ENCODE results near the gene RMRP. TPM values are rescaled to one million over a fixed set of nuclear protein-coding genes. Genes with fewer than 3 reads are reported as not detected.

The RMRP gene
- polyA plus RNA-seq, 3 donors, result not detected

DNA sequence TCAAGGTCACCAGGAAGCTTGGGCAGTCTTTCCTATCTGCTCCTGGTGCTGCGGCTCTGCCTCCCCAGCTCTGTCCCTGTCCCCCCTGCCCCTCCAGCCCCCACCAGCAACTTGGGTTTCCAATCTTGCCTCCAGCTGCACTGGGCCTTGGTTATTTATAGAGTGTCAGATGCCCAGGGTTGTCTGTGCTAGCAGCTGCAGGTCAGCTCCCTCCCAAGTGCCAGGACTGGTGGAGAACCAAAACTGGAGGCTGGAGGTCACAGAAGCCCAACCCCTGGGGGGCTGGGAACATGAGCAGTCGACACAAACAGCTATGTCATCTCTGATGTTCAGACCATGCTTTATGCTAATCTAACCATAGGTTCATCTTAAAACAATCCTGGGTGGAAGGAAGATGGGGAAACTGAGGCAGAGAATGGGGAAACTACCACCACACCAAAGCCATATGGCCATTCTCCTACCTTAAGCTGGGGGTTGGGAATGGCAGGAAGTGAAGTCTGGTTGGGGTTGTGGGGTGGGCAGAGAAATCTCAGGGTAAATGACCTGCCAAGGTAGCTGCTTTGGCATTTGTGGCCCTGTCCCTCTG lies 30.2 kb upstream of the RMRP start:
- DNase-seq (ENCODE audit: low read depth in 3 of 3, low spot score in 2 of 3), result no peak

DNA sequence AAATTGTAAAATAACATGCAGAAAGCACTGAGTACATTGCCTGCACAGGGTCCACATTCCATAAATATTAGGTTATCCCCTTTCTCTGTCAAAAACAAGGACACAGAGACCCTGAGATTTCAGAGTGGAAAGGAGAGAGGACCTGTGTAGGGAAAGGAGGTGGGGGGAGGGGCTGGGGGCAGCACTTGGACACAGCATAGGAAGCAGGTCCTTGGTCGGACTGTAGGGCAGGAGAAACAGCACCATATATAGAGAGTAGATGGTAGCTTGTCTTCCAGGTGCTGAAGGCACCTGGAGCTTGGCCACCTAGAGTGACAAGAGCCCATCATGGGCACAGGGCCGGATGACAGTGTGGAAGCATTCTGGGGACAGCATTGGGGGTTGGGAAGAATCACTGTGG lies 29.5 kb upstream of the RMRP start:
- DNase-seq (ENCODE audit: low read depth in 3 of 3, low spot score in 2 of 3), result no peak

DNA sequence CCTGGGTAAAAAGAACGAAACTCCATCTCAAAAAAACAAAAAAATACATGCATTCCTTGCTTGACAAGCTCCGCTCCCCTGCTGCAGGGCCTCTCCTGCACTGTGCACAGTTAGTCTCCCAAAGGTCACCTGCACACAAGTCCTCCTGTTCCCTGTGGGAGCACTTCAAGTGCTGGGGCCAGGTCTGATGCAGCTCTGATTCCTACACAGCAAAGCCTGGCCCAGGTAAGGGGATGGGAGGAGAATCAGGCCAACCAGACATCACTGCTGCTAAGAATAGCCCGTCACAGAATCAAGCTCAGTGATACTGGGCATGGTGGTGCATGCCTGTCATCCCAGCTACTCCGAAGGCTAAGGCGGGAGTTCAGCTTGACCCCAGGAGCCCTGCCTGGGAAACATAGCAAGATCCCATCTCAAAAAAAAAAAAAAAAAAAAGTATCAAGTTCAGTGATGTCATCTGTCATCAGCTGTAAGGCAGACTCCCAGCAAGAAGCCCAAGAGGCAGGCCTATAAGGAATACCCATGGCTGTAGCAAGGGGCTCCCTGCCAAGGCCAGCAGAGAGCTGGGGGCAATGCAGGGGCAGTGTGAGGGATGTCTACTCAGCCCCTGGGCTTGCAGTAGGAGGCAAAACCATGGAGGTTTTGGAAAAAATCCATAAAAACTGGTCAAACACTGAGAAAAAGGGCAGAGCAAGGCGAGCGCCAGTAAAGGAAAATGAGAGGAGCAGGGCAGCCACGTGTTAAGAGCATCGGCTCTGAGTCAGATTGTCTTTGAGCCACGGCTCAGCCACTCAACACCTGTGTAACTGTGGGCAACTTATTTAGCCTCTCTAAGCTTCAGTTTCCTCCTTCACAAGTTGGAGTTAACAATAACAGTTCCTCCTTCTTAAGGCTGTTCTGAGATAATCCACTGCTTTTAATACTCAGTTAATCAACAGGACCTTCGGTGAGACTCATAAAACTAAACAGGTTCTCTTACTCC lies 28.7 kb upstream of the RMRP start:
- no peak for DNase-seq (ENCODE audit: low read depth in 3 of 3, low spot score in 2 of 3)

DNA sequence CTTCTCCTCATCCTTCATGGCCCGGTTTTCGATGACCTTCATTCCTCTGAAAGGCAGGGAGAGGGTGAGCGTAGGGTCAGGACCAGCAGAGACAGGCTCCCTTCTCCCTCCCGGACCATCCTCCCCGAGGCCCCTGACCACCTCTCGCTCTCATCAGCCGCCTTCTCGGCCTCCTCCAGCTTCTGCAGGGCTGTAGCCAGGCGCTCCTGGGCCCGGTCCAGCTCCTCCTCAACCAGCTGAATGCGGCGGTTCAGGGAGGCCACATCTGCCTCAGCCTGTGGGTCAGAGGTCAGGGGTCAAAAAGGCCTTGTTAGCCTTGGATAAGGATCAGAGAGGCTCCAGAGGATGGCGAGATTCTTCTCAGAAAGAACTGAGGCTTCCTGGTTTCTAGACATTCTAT lies 27.7 kb upstream of the RMRP start:
- DNase-seq (ENCODE audit: low read depth in 3 of 3, low spot score in 2 of 3), result no peak

DNA sequence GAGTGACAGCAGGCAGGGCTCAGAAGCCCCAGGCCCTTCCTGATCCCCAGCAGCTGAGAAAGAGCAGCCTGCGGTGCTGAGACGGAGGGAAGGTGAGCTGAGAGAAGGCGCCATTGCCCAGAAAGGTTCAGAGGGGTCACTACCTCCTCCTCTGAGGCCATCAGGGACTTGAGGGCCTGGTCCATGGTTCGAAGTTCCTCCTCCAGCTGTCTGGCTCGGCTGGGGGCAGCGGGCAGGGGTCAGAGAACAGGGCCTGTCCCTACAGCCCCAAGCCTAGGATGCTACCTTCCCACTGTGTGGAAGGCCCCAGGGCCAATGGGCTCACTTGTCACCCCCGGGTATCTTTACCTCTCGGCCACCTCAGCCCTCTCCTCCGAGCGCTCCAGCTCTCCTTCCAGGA lies 27.1 kb upstream of the RMRP start:
- DNase-seq (ENCODE audit: low read depth in 3 of 3, low spot score in 2 of 3), result no peak

DNA sequence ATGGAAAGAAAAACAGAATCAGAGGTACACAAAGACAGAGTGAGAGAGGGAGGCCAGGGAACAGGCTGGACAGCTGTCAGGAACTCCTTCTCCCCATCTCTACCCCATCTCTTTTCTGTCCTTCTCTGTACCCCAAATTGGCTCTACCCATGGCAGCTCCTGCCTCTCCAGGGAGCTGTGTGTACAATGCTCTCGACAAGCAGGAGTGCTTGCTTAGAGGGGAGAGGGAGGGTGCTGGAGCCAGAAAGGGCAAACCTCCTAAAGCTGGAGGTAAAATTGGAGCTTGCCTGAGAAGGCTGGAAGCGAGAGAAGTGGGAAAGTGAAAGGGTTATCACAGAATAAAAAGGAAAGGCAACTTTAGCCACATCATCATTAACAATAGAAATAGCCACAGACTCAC lies 25.5 kb upstream of the RMRP start:
- no peak for DNase-seq (ENCODE audit: low read depth in 3 of 3, low spot score in 2 of 3)

DNA sequence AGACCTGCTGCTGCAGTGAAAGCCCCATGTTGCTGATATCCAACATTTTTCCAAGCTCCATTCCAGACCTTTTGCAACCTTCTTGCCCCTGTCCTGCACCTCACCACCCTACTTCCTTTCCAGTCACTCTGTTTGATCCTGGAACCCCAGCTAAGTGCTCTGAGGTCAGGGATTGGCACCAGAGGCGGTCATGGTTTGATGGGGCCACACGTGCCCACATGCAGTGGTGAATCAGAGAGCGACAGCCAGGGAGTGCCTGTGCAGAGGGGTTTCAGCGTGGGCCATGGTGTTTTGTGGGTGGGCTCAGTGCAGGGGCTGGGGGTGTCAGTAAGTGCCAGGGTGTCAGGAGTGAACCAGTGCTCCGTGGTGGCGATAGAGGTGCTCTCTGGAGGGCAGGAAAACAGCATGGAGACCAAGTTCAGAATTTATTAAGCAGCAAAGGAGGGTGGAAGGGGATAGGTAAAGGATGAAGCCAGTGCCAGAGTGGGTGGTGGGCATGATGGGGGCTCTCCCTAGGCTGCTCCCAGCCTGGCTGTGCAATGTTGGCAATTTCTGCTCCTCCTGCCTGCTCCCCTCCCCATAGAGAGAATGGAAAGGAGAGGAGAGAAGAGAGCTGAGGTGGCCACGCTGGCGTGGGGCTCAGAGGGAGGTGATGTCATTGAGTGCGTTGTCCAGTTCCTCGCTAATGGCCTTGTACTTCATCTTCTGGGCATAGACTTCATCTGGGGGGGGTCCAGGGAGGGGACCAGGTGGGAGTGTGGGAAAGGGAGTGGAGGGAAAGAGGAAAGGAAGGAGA lies 24.9 kb upstream of the RMRP start:
- no peak for DNase-seq (ENCODE audit: low read depth in 3 of 3, low spot score in 2 of 3)

DNA sequence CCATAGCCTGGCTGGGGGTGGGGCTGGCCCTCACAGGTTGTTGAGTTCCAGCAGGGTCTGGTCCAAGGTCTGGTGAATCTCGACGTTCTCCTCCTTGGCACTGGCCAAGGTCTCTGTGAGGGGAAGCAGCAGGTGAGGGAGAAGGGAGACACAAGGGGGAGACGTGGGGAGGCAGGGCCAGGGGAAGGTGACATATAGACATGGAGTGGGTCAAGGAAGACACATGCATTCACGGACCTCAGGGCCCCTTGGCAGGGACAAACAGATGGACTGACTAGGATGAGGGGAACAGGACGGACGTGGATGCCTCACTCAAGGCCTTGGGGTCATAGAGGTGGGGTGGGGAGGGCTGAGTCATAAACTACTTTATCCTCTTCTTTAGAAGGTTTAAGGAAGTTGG lies 24.2 kb upstream of the RMRP start:
- DNase-seq (ENCODE audit: low read depth in 3 of 3, low spot score in 2 of 3), result no peak

DNA sequence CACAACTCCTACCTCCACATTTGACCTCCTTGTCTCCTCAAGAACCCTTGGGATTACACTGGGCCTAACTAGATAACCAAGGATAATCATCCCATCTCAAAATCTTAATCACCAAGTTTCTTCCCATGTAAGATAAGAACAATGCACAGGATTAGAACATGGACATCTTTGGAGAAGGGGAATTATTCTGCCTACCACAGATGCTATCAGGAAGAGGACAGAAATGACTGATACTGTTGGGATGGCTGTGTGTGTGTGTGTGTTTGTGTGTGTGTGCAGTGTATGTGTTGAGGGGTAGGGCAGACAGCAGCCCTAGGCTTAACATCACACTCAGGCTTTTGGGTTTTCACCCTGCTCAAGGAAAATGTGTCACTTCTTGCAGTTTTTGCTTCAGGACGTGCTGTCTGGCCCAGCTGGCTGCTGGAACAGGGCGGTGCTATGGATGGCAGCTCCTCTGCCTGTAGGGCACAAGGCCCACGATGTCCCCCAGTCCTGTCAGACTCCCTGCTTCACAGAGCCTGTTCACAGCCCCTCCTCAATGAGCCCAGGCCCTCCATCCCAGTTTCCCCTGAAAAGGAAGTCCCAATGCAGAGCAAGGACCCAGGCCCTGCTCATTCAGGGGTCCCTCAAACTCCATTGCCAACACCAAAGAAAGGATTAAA lies 23.7 kb upstream of the RMRP start:
- DNase-seq (ENCODE audit: low read depth in 3 of 3, low spot score in 2 of 3), result no peak

DNA sequence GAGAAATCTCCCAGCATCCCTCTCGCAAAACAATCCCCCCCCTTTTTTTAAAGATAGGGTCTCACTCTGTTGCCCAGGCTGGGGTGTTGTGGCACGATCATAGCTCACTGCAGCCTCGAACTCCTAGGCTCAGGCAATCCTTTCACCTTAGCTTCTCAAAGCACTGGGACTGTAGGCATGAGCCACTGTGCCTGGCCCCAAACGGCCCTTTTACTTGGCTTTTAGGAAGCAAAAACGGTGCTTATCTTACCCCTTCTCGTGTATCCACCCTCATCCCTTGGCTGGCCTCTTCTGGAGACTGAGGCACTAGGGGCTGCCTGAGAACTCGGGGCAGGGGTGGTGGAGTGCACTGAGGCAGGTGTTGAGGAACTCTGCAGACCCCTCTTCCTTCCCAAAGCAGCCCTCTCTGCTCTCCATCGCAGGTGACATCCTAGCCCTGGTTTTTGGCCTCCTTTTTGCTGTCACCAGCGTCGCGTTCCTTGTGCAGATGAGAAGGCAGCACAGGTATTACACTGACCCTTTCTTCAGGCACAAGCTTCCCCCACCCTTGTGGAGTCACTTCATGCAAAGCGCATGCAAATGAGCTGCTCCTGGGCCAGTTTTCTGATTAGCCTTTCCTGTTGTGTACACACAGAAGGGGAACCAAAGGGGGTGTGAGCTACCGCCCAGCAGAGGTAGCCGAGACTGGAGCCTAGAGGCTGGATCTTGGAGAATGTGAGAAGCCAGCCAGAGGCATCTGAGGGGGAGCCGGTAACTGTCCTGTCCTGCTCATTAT lies 22.7 kb upstream of the RMRP start:
- DNase-seq (ENCODE audit: low read depth in 3 of 3, low spot score in 2 of 3), result no peak

DNA sequence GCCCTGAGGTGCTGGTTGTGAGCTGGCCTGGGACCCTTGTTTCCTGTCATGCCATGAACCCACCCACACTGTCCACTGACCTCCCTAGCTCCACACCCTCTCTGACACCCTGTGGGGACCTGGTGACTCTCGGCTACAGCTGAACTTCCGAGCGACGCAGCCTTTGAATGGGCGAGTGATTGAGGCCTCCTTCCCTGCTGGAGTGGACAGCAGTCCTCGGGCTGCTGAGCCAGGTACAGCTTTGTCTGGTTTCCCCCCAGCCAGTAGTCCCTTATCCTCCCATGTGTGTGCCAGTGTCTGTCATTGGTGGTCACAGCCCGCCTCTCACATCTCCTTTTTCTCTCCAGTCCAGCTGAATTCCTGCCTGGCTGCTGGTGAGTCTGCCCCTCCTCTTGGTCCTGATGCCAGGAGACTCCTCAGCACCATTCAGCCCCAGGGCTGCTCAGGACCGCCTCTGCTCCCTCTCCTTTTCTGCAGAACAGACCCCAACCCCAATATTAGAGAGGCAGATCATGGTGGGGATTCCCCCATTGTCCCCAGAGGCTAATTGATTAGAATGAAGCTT lies 22.0 kb upstream of the RMRP start:
- DNase-seq (ENCODE audit: low read depth in 3 of 3, low spot score in 2 of 3), result no peak

DNA sequence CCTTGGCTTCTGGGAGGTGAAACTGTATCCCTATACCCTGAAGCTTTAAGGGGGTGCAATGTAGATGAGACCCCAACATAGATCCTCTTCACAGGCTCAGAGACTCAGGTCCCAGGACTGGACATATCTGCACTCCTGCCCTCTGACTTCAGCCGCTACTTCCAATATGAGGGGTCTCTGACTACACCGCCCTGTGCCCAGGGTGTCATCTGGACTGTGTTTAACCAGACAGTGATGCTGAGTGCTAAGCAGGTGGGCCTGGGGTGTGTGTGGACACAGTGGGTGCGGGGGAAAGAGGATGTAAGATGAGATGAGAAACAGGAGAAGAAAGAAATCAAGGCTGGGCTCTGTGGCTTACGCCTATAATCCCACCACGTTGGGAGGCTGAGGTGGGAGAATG lies 21.3 kb upstream of the RMRP start:
- DNase-seq (ENCODE audit: low read depth in 3 of 3, low spot score in 2 of 3), result no peak

DNA sequence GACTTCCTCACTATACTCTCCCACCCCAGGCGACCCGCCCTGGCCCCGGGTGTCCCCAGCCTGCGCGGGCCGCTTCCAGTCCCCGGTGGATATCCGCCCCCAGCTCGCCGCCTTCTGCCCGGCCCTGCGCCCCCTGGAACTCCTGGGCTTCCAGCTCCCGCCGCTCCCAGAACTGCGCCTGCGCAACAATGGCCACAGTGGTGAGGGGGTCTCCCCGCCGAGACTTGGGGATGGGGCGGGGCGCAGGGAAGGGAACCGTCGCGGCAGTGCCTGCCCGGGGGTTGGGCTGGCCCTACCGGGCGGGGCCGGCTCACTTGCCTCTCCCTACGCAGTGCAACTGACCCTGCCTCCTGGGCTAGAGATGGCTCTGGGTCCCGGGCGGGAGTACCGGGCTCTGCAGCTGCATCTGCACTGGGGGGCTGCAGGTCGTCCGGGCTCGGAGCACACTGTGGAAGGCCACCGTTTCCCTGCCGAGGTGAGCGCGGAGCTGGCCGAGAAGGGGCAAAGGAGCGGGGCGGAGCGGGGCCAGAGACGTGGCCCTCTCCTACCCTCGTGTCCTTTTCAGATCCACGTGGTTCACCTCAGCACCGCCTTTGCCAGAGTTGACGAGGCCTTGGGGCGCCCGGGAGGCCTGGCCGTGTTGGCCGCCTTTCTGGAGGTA lies 18.0 kb upstream of the RMRP start:
- no peak for DNase-seq (ENCODE audit: low read depth in 3 of 3, low spot score in 2 of 3)

DNA sequence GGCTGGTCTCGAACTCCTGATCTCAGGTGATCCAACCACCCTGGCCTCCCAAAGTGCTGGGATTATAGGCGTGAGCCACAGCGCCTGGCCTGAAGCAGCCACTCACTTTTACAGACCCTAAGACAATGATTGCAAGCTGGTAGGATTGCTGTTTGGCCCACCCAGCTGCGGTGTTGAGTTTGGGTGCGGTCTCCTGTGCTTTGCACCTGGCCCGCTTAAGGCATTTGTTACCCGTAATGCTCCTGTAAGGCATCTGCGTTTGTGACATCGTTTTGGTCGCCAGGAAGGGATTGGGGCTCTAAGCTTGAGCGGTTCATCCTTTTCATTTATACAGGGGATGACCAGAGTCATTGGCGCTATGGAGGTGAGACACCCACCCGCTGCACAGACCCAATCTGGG lies 17.4 kb upstream of the RMRP start:
- no peak for DNase-seq (ENCODE audit: low read depth in 3 of 3, low spot score in 2 of 3)

DNA sequence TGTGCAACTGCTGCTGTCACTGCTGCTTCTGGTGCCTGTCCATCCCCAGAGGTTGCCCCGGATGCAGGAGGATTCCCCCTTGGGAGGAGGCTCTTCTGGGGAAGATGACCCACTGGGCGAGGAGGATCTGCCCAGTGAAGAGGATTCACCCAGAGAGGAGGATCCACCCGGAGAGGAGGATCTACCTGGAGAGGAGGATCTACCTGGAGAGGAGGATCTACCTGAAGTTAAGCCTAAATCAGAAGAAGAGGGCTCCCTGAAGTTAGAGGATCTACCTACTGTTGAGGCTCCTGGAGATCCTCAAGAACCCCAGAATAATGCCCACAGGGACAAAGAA lies 16.2 kb upstream of the RMRP start:
- DNase-seq (ENCODE audit: low read depth in 3 of 3, low spot score in 2 of 3), result no peak

DNA sequence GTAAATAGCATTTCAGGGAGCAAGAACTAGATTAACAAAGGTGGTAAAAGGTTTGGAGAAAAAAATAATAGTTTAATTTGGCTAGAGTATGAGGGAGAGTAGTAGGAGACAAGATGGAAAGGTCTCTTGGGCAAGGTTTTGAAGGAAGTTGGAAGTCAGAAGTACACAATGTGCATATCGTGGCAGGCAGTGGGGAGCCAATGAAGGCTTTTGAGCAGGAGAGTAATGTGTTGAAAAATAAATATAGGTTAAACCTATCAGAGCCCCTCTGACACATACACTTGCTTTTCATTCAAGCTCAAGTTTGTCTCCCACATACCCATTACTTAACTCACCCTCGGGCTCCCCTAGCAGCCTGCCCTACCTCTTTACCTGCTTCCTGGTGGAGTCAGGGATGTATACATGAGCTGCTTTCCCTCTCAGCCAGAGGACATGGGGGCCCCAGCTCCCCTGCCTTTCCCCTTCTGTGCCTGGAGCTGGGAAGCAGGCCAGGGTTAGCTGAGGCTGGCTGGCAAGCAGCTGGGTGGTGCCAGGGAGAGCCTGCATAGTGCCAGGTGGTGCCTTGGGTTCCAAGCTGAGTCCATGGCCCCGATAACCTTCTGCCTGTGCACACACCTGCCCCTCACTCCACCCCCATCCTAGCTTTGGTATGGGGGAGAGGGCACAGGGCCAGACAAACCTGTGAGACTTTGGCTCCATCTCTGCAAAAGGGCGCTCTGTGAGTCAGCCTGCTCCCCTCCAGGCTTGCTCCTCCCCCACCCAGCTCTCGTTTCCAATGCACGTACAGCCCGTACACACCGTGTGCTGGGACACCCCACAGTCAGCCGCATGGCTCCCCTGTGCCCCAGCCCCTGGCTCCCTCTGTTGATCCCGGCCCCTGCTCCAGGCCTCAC lies 15.6 kb upstream of the RMRP start, which contains the start of gene CA9:
Gene CA9, plus strand, starts transcription at position 797 of the 893 bp plus-strand sequence. Its CDS starts 32 bp downstream, at position 829.
- no peak for DNase-seq (ENCODE audit: low read depth in 3 of 3, low spot score in 2 of 3)

DNA sequence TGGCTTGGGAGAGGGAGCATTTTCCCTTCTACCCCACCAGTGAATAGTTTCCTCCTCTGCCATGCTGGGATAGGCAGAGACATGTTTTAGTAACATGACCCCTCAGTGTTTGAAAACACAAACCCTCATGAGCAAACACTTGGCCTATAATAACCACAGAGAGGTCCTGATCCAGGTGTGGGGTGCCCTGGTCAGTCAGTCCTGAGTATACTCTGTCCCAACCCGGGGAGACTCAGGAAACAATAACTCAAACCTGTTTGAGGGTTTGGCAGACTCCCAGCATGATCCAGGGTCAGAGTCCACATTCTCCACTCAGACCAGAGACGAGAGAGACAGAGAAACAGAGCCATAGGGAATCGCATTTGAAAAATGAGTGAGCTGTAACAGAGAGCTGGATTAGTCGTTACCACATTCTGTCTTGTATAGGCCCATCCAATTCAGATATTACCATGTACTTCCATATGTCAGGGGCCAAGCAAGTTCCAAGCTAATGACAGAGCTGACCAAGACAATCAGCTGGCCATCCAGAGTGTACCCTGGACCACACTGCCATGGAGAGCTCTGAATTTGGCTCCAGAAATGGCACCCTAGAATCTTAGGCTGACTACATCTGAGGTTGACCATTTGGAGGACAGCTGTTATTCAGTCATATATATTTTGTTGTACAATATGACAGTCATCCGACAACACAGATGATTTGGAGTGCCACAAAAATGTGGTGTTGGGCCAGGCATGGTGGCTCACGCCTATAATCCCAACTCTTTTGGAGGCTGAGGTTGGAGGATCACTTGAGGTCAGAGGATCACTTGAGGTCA lies 11.7 kb upstream of the RMRP start:
- no peak for DNase-seq (ENCODE audit: low read depth in 3 of 3, low spot score in 2 of 3)

Measured in right renal cortex interstitium (tissue), 3 donors.